CD4-positive, alpha-beta T cell treated with Interleukin-2 at 100 ng/mL for 4 hours (primary cell): Measurements from ENCODE around the gene PCED1A.
"Not testable (repeated sequence)": the region's sequence is repeated elsewhere in the genome, so short reads cannot be mapped to it uniquely, and the experiment has no call there.

Source experiments
- DNase-seq: peaks from one replicate; pipeline ENCODE4 v3.0.0-alpha.2; 2020; ENCODE audit warnings: low spot score

PCED1A gene

GRCh38 chr20:2825761-2826160 is 14.7 kb downstream of the PCED1A start:
- DNase-seq: no peak

DNA sequence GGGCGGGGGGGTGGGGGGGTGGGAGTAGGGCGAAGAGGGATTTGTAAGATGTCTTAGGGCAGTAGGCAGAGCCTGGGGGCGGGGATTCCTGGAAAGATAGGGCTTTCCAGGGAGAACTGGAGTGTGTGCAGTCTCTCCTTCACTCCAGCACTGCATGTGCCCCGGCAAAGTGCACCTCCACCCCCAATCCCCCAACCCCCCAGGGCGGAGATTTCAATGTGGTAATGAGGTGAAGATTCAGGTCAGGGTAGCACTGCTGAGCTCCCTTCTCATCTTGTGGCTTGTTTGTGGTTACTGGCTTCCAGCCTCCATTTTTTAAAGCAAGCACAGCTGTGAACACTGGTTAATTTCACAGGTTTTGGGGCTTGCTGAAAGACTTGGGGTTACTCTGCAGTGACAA is 18.4 kb downstream of the PCED1A start:
- DNase-seq: peak; percentile 54

GRCh38 chr20:2820896-2821869 is 19.3 kb downstream of the PCED1A start:
- no peak for DNase-seq

- no peak for DNase-seq
Observed at GRCh38 chr20:2820084-2820895, 20.2 kb downstream of the PCED1A start.

DNA sequence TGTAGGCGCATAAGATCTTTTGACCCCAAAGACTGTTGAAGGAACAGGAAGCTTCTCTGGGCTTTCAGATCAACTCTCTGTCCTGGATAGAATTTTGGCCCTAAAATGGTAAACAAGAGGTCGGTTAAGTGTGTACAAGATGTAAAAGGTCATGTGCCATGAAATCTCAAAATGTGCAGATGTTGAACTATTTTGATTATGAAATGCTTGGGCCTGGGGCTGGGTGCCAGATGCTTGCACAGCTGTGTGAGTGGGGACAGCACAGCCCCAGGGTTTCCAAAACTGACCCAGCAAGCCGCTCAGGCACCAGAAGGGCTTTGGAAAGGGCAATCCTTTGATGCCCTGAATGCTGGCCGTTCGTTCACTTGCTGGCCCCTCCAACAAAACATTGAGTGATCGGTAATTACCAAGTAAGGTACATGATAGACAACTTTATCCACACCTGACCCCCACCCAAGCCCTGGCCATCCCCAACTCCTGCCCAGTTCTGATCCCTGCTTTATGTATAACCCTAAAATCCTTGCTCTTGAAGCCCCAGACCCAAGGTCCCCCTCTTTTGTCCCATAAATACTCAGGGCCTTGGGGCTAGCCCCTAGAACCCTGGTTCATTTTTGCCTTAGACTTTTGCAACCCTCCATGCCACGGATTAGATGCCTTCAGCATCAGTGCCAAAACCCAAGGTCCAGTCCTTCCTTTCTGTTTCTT is 22.4 kb downstream of the PCED1A start:
- no peak for DNase-seq

- DNase-seq: no peak
Observed at GRCh38 chr20:2817341-2817726, 23.1 kb downstream of the PCED1A start.

DNA sequence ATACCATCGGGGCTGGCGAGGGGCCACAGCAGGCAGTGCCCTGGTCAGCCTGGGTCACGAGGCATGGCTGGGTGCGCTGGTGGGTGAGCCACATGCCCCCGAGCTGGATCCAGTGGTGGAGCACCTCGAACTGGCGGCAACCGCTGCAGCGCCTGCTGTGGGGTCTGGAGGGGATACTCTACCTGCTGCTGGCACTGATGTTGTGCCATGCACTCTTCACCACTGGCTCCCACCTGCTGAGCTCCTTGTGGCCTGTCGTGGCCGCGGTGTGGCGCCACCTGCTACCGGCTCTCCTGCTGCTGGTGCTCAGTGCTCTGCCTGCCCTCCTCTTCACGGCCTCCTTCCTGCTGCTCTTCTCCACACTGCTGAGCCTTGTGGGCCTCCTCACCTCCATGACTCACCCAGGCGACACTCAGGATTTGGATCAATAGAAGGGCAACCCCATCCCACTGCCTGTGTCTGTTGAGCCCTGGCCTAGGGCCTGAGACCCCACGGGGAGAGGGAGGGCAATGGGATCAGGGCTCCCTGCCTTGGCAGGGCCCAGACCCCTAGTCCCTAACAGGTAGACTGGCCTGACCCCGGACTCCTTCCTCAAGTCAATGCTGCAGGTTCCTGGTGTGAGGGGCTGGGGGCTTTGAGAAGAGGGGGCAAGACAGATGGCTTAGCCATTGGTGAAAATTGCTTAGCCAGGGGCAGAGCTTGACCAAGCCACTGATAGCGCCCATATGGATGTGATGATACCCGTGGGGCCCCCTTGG is 23.7 kb downstream of the PCED1A start:
- DNase-seq: no peak

GRCh38 chr20:2816030-2816582 is 24.3 kb downstream of the PCED1A start, which contains the start of gene TMEM239:
TSS of gene TMEM239 (plus strand) at chr20:2816364. CDS start at chr20:2816555, 191 bp downstream.
- DNase-seq: no peak

DNA sequence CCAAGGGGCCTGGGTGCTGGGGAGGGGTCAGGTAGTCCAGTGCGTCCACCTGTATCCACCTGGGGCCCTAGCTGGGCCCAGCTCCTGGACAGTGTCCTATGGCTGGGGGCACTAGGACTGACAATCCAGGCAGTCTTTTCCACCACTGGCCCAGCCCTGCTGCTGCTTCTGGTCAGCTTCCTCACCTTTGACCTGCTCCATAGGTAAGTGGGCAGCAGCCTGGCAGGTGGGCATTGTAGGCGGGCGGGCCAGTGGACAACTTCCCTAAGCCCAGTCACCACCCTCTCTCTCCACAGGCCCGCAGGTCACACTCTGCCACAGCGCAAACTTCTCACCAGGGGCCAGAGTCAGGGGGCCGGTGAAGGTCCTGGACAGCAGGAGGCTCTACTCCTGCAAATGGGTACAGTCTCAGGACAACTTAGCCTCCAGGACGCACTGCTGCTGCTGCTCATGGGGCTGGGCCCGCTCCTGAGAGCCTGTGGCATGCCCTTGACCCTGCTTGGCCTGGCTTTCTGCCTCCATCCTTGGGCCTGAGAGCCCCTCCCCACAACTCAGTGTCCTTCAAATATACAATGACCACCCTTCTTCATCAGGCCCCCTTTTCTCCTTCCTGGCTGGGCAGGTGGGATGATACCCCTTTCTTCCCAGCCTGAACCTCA is 25.1 kb downstream of the PCED1A start:
- no peak for DNase-seq

- DNase-seq: no peak
Observed at GRCh38 chr20:2814587-2815051, 25.8 kb downstream of the PCED1A start, which contains the start of gene C20orf141. TSS of gene C20orf141 (plus strand) at chr20:2814987. CDS start at chr20:2815185, 198 bp downstream.

- DNase-seq: no peak
Observed at GRCh38 chr20:2814076-2814475, 26.4 kb downstream of the PCED1A start.

DNA sequence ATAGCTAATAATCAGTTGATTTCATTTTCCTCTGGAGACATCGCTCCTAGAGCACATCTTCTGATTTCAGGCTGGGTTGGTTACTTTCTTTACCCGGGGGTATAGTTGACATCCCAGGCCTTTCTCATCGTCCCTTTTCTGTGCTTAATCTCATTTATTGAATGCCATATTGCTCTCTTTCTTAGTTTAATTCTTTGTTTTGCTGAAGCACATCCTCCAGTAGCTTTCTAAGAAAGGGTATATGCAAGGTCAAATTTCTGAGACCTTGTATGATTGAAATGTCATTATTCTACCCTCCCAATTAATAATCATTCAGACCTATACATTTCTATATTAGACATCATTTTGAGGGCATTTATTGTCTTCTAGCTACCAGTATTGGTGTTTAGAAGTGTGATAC is 28.3 kb downstream of the PCED1A start:
- no peak for DNase-seq

DNA sequence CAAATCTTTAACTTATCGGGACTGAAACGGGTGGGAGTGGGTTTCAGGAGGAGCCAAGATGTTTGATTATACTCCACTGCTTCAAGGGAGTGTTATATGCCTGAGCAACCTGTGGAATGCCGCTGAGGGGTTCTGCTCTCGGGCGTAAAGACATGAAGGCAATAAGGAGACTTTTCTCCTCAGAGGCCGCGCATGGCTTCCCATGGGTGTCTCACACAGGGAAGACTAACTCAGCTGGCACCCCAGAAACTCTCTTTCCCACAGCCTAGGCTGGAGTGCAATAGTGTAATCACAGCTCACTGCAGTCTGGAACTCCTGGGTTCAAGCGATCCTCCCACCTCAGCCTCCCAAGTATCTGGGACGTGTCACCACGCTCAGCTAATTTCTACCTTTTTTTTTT is 30.8 kb downstream of the PCED1A start:
- no peak for DNase-seq

DNA sequence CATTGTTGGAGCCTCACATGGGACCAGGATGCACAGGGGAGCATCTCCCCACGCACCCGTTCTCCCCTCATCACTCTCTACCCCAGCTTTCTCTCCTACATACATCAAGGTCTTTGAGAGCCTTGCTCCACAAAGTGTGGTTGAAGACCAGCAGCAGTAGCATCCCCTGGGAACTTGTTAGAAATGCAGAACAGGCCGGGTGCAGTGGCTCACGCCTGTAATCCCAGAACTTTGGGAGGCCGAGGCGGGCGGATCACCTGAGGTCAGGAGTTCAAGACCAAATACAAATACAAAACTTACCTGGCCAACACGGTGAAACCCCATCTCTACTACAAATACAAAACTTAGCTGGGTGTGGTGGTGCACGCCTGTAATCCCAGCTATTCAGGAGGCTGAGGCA is 32.5 kb downstream of the PCED1A start:
- not testable (repeated sequence) for DNase-seq

GRCh38 chr20:2807019-2807418 is 33.4 kb downstream of the PCED1A start:
- DNase-seq: no peak

DNA sequence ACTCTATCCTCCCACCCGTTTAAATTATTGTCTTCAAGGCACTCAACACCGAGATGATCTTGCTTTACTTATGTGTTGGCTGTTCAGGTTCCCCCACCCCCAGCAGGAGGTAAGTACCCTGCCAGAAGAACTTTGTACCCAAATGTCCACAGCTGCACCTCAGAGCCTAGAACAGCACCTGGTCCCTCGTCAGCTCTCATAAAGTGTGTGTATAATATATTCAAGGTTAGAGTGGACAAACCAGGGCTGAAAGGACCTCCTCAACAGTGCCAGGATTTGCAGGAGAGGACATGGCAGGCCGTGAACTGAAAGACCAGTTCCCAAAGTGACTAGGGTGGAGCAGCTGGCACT is 34.1 kb downstream of the PCED1A start:
- no peak for DNase-seq

DNA sequence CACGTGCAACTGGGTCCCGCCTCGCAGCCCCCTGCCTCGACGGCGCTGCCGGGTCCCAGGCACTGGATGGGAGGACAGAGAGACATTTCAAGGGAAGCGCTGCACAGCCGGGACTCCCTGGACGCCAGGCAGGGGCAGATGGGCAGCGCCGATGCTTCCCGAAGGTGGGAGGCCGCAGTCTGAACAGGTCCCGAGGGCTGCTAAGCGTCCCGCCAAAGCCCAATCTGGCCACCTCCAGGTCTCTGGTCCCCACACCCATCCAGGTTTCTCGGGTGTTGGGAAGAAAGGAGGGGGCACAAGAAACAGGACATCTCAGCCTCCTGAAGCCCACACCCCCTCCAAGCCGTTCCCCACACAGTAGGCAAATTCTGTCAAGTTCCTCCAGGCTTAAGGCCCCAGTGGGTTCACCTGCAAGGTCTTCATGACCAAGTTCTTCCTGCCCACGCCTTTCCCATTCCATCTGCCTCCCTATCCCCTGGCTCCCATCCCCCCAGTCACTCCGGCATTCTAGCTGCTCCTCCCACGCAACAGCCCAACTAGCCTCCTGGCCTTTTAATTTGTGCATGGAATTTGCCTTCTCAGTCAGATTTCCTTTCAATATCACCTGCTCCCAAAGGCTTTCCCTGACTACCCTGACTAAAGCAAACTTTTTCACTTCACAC is 34.6 kb downstream of the PCED1A start:
- DNase-seq: no peak

- no peak for DNase-seq
Observed at GRCh38 chr20:2804852-2805688, 35.4 kb downstream of the PCED1A start.
